HG03575 (cell line): ENCODE results near the gene LASP1.
"Not testable (repeated sequence)": the region's sequence is repeated elsewhere in the genome, so short reads cannot be mapped to it uniquely, and the experiment has no call there.

Experiments
- ATAC-seq: cut with Tn5 transposase; IDR thresholded peaks from one replicate; pipeline ENCODE4 v1.9.1; 2021; ENCODE audit not compliant: unreplicated experiment, insufficient number of reproducible peaks, low FRiP score; ENCODE audit errors: extremely low read depth

The LASP1 gene

GRCh38 chr17:38918916-38919315, 49.1 kb downstream of the LASP1 start:
- ATAC-seq, result no peak

GRCh38 chr17:38919316-38920078, 49.6 kb downstream of the LASP1 start:
- ATAC-seq, result no peak

- no peak for ATAC-seq
Observed at GRCh38 chr17:38920374-38921291, 50.8 kb downstream of the LASP1 start.

- no peak for ATAC-seq
Observed at GRCh38 chr17:38921756-38922411, 52.0 kb downstream of the LASP1 start.

- no peak for ATAC-seq
Observed at GRCh38 chr17:38922538-38923297, 52.9 kb downstream of the LASP1 start.

GRCh38 chr17:38925263-38925995, 55.6 kb downstream of the LASP1 start, which contains the start of gene LASP1NB:
LASP1NB (plus strand) TSS chr17:38925614.
- ATAC-seq, result no peak

GRCh38 chr17:38926293-38927070, 56.6 kb downstream of the LASP1 start:
- ATAC-seq, result no peak

GRCh38 chr17:38930782-38931181, 60.9 kb downstream of the LASP1 start:
- ATAC-seq, result not testable (repeated sequence)

- ATAC-seq, result not testable (repeated sequence)
Observed at GRCh38 chr17:38933962-38934361, 64.1 kb downstream of the LASP1 start.

GRCh38 chr17:38939987-38940386, 70.1 kb downstream of the LASP1 start:
- ATAC-seq, result no peak

- ATAC-seq, result no peak
Observed at GRCh38 chr17:38940404-38940803, 70.5 kb downstream of the LASP1 start.

GRCh38 chr17:38942696-38943334, 73.0 kb downstream of the LASP1 start:
- no peak for ATAC-seq

- no peak for ATAC-seq
Observed at GRCh38 chr17:38943607-38944006, 73.7 kb downstream of the LASP1 start.

GRCh38 chr17:38947189-38947588, 77.3 kb downstream of the LASP1 start:
- ATAC-seq, result no peak

- ATAC-seq, result not testable (repeated sequence)
Observed at GRCh38 chr17:38953800-38954199, 83.9 kb downstream of the LASP1 start.

- no peak for ATAC-seq
Observed at GRCh38 chr17:38958326-38958725, 88.5 kb downstream of the LASP1 start.

GRCh38 chr17:38958756-38959155, 88.9 kb downstream of the LASP1 start:
- no peak for ATAC-seq
